GM23338 (cell line): ENCODE measurements around the gene CRHR1. TPM values are rescaled to one million over a fixed set of nuclear protein-coding genes. Genes with fewer than 3 reads are reported as not detected.

Experiments
- ATAC-seq: fragments of 200-7000 bp; cut with Tn5 transposase; 3 replicates; pipeline ENCODE4 v1.9.1; 2020
- DNase-seq: peaks from one replicate; pipeline ENCODE4 v3.0.0-alpha.2; 2015; ENCODE audit warnings: low spot score
- H2AFZ ChIP-seq: fragments of 200-600 bp; sonication (generic); 2 replicates; pipeline ENCODE4 v1.8.0; 2016; ENCODE audit warnings: antibody characterized with exemption, mild to moderate bottlenecking, moderate library complexity
- H3F3A ChIP-seq: fragments of 200-600 bp; sonication (generic); replicated peaks from 2 replicates; pipeline ENCODE4 v1.8.0; 2017; ENCODE audit warnings: antibody characterized with exemption, mixed run types, low read depth
- H3K27ac ChIP-seq: fragments of 200-600 bp; sonication (generic); 2 replicates; pipeline ENCODE4 v1.6.1; 2016; ENCODE audit warnings: low read depth
- H3K27me3 ChIP-seq: fragments of 200-600 bp; sonication (generic); 2 replicates; pipeline ENCODE4 v1.8.0; 2016; ENCODE audit warnings: mild to moderate bottlenecking, mixed run types, moderate library complexity; ENCODE audit not compliant: insufficient read depth
- H3K36me3 ChIP-seq: fragments of 200-600 bp; sonication (generic); 2 replicates; pipeline ENCODE4 v1.8.0; 2016; ENCODE audit warnings: mild to moderate bottlenecking; ENCODE audit not compliant: insufficient read depth
- H3K4me1 ChIP-seq: fragments of 200-600 bp; sonication (generic); 2 replicates; pipeline ENCODE4 v1.8.0; 2016; ENCODE audit warnings: mild to moderate bottlenecking, moderate library complexity; ENCODE audit not compliant: insufficient read depth
- H3K4me2 ChIP-seq: fragments of 200-600 bp; sonication (generic); 2 replicates; pipeline ENCODE4 v1.7.1; 2017; ENCODE audit warnings: mixed run types
- H3K4me3 ChIP-seq: fragments of 200-600 bp; sonication (generic); 2 replicates; pipeline ENCODE4 v1.6.1; 2016; ENCODE audit warnings: mixed run types
- H3K79me2 ChIP-seq: fragments of 200-600 bp; sonication (generic); replicated peaks from 2 replicates; pipeline ENCODE4 v1.8.0; 2017; ENCODE audit warnings: mild to moderate bottlenecking; ENCODE audit not compliant: insufficient read depth
- H3K9me2 ChIP-seq: fragments of 200-600 bp; sonication (generic); 2 replicates; pipeline ENCODE4 v1.8.0; 2017; ENCODE audit not compliant: insufficient read depth
- H4K20me1 ChIP-seq: fragments of 200-600 bp; sonication (generic); replicated peaks from 2 replicates; pipeline ENCODE4 v1.8.0; 2017; ENCODE audit warnings: mild to moderate bottlenecking; ENCODE audit not compliant: insufficient read depth
- H3K27ac Mint-ChIP-seq: 2 replicates; pipeline ENCODE4 v1.8.0; 2020; ENCODE audit warnings: inconsistent platforms, mild to moderate bottlenecking, moderate library complexity, mixed read lengths
- H3K27me3 Mint-ChIP-seq: 3 replicates; pipeline ENCODE4 v1.8.0; 2022; ENCODE audit warnings: low read depth, mild to moderate bottlenecking, moderate library complexity, mixed read lengths, inconsistent platforms; ENCODE audit not compliant: insufficient read depth, poor library complexity
- H3K36me3 Mint-ChIP-seq: 3 replicates; pipeline ENCODE4 v1.8.0; 2021; ENCODE audit warnings: low read depth, mild to moderate bottlenecking, inconsistent platforms, moderate library complexity, mixed read lengths
- H3K4me1 Mint-ChIP-seq: 3 replicates; pipeline ENCODE4 v1.8.0; 2020; ENCODE audit warnings: mild to moderate bottlenecking, inconsistent platforms, mixed read lengths
- H3K4me3 Mint-ChIP-seq: 3 replicates; pipeline ENCODE4 v1.8.0; 2021; ENCODE audit warnings: moderate library complexity, mild to moderate bottlenecking, inconsistent platforms, mixed read lengths
- H3K9me3 Mint-ChIP-seq: 3 replicates; pipeline ENCODE4 v1.8.0; 2020; ENCODE audit warnings: moderate library complexity, mild to moderate bottlenecking, inconsistent platforms, mixed read lengths
- CREB1 ChIP-seq: fragments of 250-450 bp; sonication (Bioruptor Pico); IDR thresholded peaks from 2 replicates; pipeline ENCODE4 v1.5.0; 2020; ENCODE audit warnings: low read depth, mild to moderate bottlenecking, moderate library complexity
- ETS1 ChIP-seq: IDR thresholded peaks from 2 replicates; pipeline ENCODE4 v1.6.1; 2016; ENCODE audit warnings: antibody characterized with exemption
- EZH2 ChIP-seq: fragments of 200-600 bp; sonication (generic); IDR thresholded peaks from one replicate; pipeline ENCODE4 v1.8.0; 2017; ENCODE audit warnings: antibody characterized with exemption, mild to moderate bottlenecking, low read depth; ENCODE audit not compliant: unreplicated experiment
- EZH2phosphoT487 ChIP-seq: fragments of 200-600 bp; sonication (generic); IDR thresholded peaks from one replicate; pipeline ENCODE4 v1.8.1; 2018; ENCODE audit warnings: antibody characterized with exemption; ENCODE audit not compliant: unreplicated experiment
- NANOG ChIP-seq: IDR thresholded peaks from 2 replicates; pipeline ENCODE4 v1.6.1; 2016; ENCODE audit warnings: antibody characterized with exemption, borderline replicate concordance
- REST ChIP-seq: IDR thresholded peaks from one replicate; pipeline ENCODE4 v1.6.1; 2018; ENCODE audit warnings: antibody characterized with exemption; ENCODE audit not compliant: unreplicated experiment
- STAT1 ChIP-seq: IDR thresholded peaks from one replicate; pipeline ENCODE4 v1.6.1; 2016; ENCODE audit warnings: antibody characterized with exemption; ENCODE audit not compliant: unreplicated experiment
- ZNF114 ChIP-seq: fragments of 250-450 bp; sonication (Bioruptor Pico); IDR thresholded peaks from 2 replicates; pipeline ENCODE4 v1.5.0; 2020; ENCODE audit warnings: mild to moderate bottlenecking, moderate library complexity
- ZNF331 ChIP-seq: fragments of 250-450 bp; sonication (Bioruptor Pico); IDR thresholded peaks from 2 replicates; pipeline ENCODE4 v1.5.0; 2020; ENCODE audit warnings: low read depth, mild to moderate bottlenecking, moderate library complexity
- ZNF462 ChIP-seq: fragments of 250-450 bp; sonication (Bioruptor Pico); IDR thresholded peaks from 2 replicates; pipeline ENCODE4 v1.5.0; 2020; ENCODE audit warnings: mild to moderate bottlenecking, moderate library complexity
- polyA plus RNA-seq: library from polyadenylated mRNA; unstranded; fragments of >200 nt; fragmentation: Nextera tagmentation; extraction: Ambion mirVana; gene quantifications from 2 replicates; pipeline ENCODE4 v1.2.1, GENCODE V29; 2016
- total RNA-seq: library from RNA; depleted of rRNA; stranded (reverse); fragments of >200 nt; shearing (Covaris generic); gene quantifications from 2 replicates; pipeline ENCODE4 v1.2.3, GENCODE V29; 2014

The CRHR1 gene
- total and polyA plus RNA-seq, 2 experiments from 2014 or later, result 0.19 to 0.76 TPM

- H3K27ac Mint-ChIP-seq, result no peak overlapping the region
- Histone ChIP-seq H3K36me3 (no peaks in the 10 kb centered on the region), H2AFZ (no peak overlapping the region), H4K20me1 (no peaks in the 10 kb centered on the region), H3K4me3 (no peak overlapping the region), H3K27me3 (no peaks in the 10 kb centered on the region), H3K27ac (no peak overlapping the region), H3F3A (no peaks in the 10 kb centered on the region), H3K4me2 (no peak overlapping the region), H3K79me2 (no peaks in the 10 kb centered on the region), H3K9me2 (no peaks in the 10 kb centered on the region), H3K4me1 (no peaks in the 10 kb centered on the region)
- peaks cover 4% of the 10 kb centered on the region for H3K27me3 Mint-ChIP-seq
- H3K4me1 Mint-ChIP-seq, result peaks cover 9% of the 10 kb centered on the region
- no peaks in the 10 kb centered on the region for H3K9me3 Mint-ChIP-seq
- no peak for ATAC-seq
- TF ChIP-seq ETS1 (no peak), ZNF331 (no peak), ZNF114 (no peak), STAT1 (no peak), EZH2phosphoT487 (no peak), EZH2 (no peak), CREB1 (CRISPR knock-in tag) (no peak), REST (no peak), ZNF462 (CRISPR knock-in tag) (no peak), NANOG (no peak)
- no peak overlapping the region for H3K4me3 Mint-ChIP-seq
- no peaks in the 10 kb centered on the region for H3K36me3 Mint-ChIP-seq
- DNase-seq, result no peak
Measured at GRCh38 chr17:45871718-45872117, 87.6 kb downstream of the CRHR1 start.
